Fibroblast of the aortic adventitia (primary cell): ENCODE results near the gene CYB5R3. TPM values are rescaled to one million over a fixed set of nuclear protein-coding genes. Genes with fewer than 3 reads are reported as not detected.

ENCODE experiments used
- DNase-seq: peaks from one replicate; pipeline ENCODE4 v3.0.0-alpha.2; 2010; ENCODE audit warnings: low read depth
- H3K4me3 ChIP-seq: 2 replicates; pipeline ENCODE4 v1.5.1; 2011; ENCODE audit warnings: low read depth, mild to moderate bottlenecking, control low read depth, low read length, moderate library complexity
- CTCF ChIP-seq: IDR thresholded peaks from 2 replicates; pipeline ENCODE4 v1.5.1; 2011; ENCODE audit warnings: mild to moderate bottlenecking, low read length, control low read depth, inconsistent platforms; ENCODE audit not compliant: insufficient read depth
- total RNA-seq: library from RNA; depleted of rRNA; stranded (reverse); fragments of >200 nt; gene quantifications from 2 replicates; pipeline ENCODE4 v1.2.3, GENCODE V29; 2012; ENCODE audit warnings: low replicate concordance

CYB5R3 gene
- total RNA-seq, 1 donor: 113 TPM

- TF ChIP-seq CTCF: no peak
- no peak for DNase-seq
- no peak overlapping the region for H3K4me3 ChIP-seq
Observed at GRCh38 chr22:42627981-42628380, 21.2 kb downstream of the CYB5R3 start.

GRCh38 chr22:42626951-42627625 lies 22.1 kb downstream of the CYB5R3 start:
- DNase-seq: no peak
- TF ChIP-seq CTCF: no peak
- no peak overlapping the region for H3K4me3 ChIP-seq

GRCh38 chr22:42626431-42626830 lies 22.8 kb downstream of the CYB5R3 start:
- TF ChIP-seq CTCF: no peak
- DNase-seq: no peak
- no peak overlapping the region for H3K4me3 ChIP-seq

- H3K4me3 ChIP-seq: no peak overlapping the region
- DNase-seq: no peak
- TF ChIP-seq CTCF: no peak
Observed at GRCh38 chr22:42625416-42625815, 23.8 kb downstream of the CYB5R3 start.

- DNase-seq: no peak
- H3K4me3 ChIP-seq: no peak overlapping the region
- no peak for TF ChIP-seq CTCF
Observed at GRCh38 chr22:42624551-42625106, 24.6 kb downstream of the CYB5R3 start.

GRCh38 chr22:42623756-42624441 lies 25.3 kb downstream of the CYB5R3 start:
- no peak for DNase-seq
- no peak overlapping the region for H3K4me3 ChIP-seq
- TF ChIP-seq CTCF: no peak
